Panc1 (cell line): ENCODE data around the gene MACROD2. TPM values are rescaled to one million over a fixed set of nuclear protein-coding genes. Genes with fewer than 3 reads are reported as not detected.

Experiments
- ATAC-seq: fragments of 200-7000 bp; cut with Tn5 transposase; 2 replicates; pipeline ENCODE4 v1.9.1; 2020; ENCODE audit warnings: mild to moderate bottlenecking, moderate library complexity
- BruUV-seq: library from RNA; stranded (reverse); fragments of 400-500 nt; replicated peaks from 2 replicates; lab custom pipeline; 2021; lab: Mats Ljungman, UMichigan
- CTCF ChIA-PET: fragments of 300-600 bp; sonication (Branson Sonifier 250); formaldehyde crosslinking; loops from one replicate; lab custom pipeline; 2022; ENCODE audit warnings: antibody characterized with exemption; lab: Charles Lee
- POLR2A ChIA-PET: fragments of 300-600 bp; sonication (Branson Sonifier 250); formaldehyde crosslinking; loops from one replicate; lab custom pipeline; 2022; ENCODE audit warnings: antibody characterized with exemption; lab: Charles Lee
- DNase-seq: peaks from one replicate; pipeline ENCODE4 v3.0.0-alpha.2; 2010; ENCODE audit warnings: low read depth, low spot score
- H3K27ac ChIP-seq: 2 replicates; pipeline ENCODE4 v1.5.1; 2011; ENCODE audit warnings: mild to moderate bottlenecking, low read length, inconsistent platforms
- H3K27me3 ChIP-seq: fragments of 200-500 bp; sonication (Bioruptor generic); 2 replicates; pipeline ENCODE4 v1.6.0; 2014; ENCODE audit warnings: low read length, inconsistent platforms; ENCODE audit not compliant: control insufficient read depth, insufficient read depth
- H3K36me3 ChIP-seq: fragments of 200-500 bp; sonication (Bioruptor generic); 2 replicates; pipeline ENCODE4 v1.5.1; 2014; ENCODE audit warnings: inconsistent platforms, mild to moderate bottlenecking, low read length, moderate library complexity; ENCODE audit not compliant: control insufficient read depth, insufficient read depth
- H3K4me1 ChIP-seq: 2 replicates; pipeline ENCODE4 v1.5.1; 2011; ENCODE audit warnings: inconsistent platforms, mild to moderate bottlenecking, low read length, moderate library complexity; ENCODE audit not compliant: control insufficient read depth, insufficient read depth
- H3K4me3 ChIP-seq, 2 experiments: 2 replicates each; pipeline ENCODE4 v1.5.1; 2011 to 2012; ENCODE audit warnings: low read depth in 2 of 2, low read length in 2 of 2, mild to moderate bottlenecking in 2 of 2, inconsistent platforms in 1 of 2, moderate library complexity in 1 of 2
- H3K9me3 ChIP-seq: fragments of 200-500 bp; sonication (Bioruptor generic); 2 replicates; pipeline ENCODE4 v1.5.1; 2014; ENCODE audit warnings: low read depth, mild to moderate bottlenecking, inconsistent platforms, low read length, moderate library complexity; ENCODE audit not compliant: control insufficient read depth, insufficient read depth
- POLR2AphosphoS5 ChIP-seq: IDR thresholded peaks from 2 replicates; pipeline ENCODE4 v1.6.1; 2012; ENCODE audit warnings: mild to moderate bottlenecking, low read depth, low read length, moderate library complexity
- SIN3A ChIP-seq: IDR thresholded peaks from 2 replicates; pipeline ENCODE4 v1.6.1; 2012; ENCODE audit warnings: low read depth, mild to moderate bottlenecking, low read length, moderate library complexity, borderline replicate concordance; ENCODE audit not compliant: insufficient read depth
- TCF7L2 ChIP-seq: IDR thresholded peaks from 2 replicates; pipeline ENCODE4 v1.6.1; 2011; ENCODE audit warnings: mild to moderate bottlenecking, low read depth, low read length, inconsistent platforms
- in situ Hi-C: cut with HindIII; loops from 2 replicates; pipeline ENCODE4 v1.10.0; 2016; ENCODE audit warnings: low sequenced_read_pairs, low pct_unique_long_range_greater_than_20kb
- intact Hi-C: fragments of 100-400 bp; cut with micrococcal nuclease; formaldehyde crosslinking; loops from one replicate; pipeline ENCODE4 v1.10.0; 2022; ENCODE audit not compliant: unreplicated experiment
- total RNA-seq: library from RNA; stranded (reverse); gene quantifications from one replicate; pipeline ENCODE4 v1.2.1, GENCODE V29; 2021; ENCODE audit not compliant: unreplicated experiment
- TF ChIP-seq, protein P1 (sequence below), 2 experiments: IDR thresholded peaks; 2 replicates each; pipeline ENCODE4 v1.6.1; 2011 to 2012; ENCODE audit warnings: low read depth in 2 of 2, control low read depth in 1 of 2, low read length in 1 of 2, mild to moderate bottlenecking in 1 of 2, moderate library complexity in 1 of 2; ENCODE audit not compliant: insufficient read depth in 1 of 2
- TF ChIP-seq, protein P2 (sequence below): fragments of 450-650 bp; IDR thresholded peaks from 2 replicates; pipeline ENCODE4 v1.5.1; 2017; ENCODE audit warnings: mild to moderate bottlenecking

The MACROD2 gene
- total RNA-seq, 1 experiment from 2014 or later: 1.2 TPM

DNA sequence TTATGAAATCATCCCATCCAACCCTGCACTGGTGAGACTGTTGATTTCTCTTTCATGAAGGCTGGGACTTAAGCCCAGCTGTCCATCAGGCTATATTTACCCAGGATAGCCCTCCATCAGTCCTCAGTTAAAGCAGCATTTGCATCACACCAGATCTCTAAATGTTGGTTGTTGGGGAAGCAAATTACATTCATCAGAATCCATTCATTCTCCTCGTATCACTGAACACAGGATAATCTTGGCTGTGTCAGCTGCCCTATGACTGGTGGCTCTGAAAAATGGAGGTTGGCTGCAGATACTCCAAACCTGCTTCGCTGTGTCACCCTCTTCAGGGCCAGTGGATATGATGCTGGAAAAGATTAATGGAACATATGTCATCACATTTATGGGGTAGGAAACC lies 1859.6 kb downstream of the MACROD2 start:
- H3K27me3 ChIP-seq: no peaks in the 10 kb centered on the region
- TF ChIP-seq TCF7L2 (no peak), SIN3A (no peak)
- TF ChIP-seq, protein P1, sequence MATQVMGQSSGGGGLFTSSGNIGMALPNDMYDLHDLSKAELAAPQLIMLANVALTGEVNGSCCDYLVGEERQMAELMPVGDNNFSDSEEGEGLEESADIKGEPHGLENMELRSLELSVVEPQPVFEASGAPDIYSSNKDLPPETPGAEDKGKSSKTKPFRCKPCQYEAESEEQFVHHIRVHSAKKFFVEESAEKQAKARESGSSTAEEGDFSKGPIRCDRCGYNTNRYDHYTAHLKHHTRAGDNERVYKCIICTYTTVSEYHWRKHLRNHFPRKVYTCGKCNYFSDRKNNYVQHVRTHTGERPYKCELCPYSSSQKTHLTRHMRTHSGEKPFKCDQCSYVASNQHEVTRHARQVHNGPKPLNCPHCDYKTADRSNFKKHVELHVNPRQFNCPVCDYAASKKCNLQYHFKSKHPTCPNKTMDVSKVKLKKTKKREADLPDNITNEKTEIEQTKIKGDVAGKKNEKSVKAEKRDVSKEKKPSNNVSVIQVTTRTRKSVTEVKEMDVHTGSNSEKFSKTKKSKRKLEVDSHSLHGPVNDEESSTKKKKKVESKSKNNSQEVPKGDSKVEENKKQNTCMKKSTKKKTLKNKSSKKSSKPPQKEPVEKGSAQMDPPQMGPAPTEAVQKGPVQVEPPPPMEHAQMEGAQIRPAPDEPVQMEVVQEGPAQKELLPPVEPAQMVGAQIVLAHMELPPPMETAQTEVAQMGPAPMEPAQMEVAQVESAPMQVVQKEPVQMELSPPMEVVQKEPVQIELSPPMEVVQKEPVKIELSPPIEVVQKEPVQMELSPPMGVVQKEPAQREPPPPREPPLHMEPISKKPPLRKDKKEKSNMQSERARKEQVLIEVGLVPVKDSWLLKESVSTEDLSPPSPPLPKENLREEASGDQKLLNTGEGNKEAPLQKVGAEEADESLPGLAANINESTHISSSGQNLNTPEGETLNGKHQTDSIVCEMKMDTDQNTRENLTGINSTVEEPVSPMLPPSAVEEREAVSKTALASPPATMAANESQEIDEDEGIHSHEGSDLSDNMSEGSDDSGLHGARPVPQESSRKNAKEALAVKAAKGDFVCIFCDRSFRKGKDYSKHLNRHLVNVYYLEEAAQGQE (IDR thresholded peaks at IDR 0.05; ENCODE audit: insufficient read depth in 1 of 2, low read depth in 2 of 2, low read length in 1 of 2): no peak
- POLR2A ChIA-PET: no interaction called here
- H3K36me3 ChIP-seq: no peaks in the 10 kb centered on the region
- no peaks in the 10 kb centered on the region for H3K4me1 ChIP-seq
- in situ Hi-C loops: no loop called here
- intact Hi-C loops: no loop called here
- H3K4me3 ChIP-seq: no peak overlapping the region
- CTCF ChIA-PET: no interaction called here
- DNase-seq: no peak
- no TSS peak for BruUV-seq
- H3K27ac ChIP-seq: no peak overlapping the region
- H3K9me3 ChIP-seq: no peaks in the 10 kb centered on the region
- no peak for ATAC-seq

DNA sequence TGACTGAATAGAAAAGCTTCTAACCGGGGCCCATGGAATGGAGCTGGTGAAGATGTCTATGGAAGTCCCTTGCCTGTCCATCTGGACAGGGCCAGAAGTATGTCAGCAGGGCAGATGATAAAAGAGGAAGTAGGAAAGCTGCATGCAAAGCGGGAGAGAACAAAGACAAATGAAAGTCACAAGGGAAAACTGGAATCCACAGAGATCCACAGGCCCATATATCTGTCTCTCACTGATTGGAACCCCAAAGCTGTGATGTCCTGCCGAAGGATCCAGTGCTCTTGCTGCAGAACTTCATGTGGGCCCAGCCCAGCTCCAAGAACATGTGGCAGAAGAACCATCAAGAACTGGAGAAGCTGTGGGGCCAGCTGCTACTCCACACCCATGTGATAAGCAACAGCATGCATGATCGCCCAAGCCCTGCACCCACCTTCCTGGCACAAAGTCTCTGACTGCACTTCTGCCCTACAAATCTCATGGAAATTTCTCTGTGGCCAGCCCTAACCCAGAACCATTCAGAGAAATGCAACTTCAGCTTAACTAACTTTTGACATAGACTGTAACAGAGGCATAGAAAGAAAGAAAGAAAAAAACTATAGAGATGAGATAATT lies 1862.0 kb downstream of the MACROD2 start:
- no TSS peak for BruUV-seq

More for the DNA sequence above, 1862.0 kb downstream of the MACROD2 start:
- TF ChIP-seq, protein P1 (IDR thresholded peaks at IDR 0.05; ENCODE audit: insufficient read depth in 1 of 2, low read depth in 2 of 2, low read length in 1 of 2): no peak
- TF ChIP-seq POLR2AphosphoS5 (no peak), SIN3A (no peak), TCF7L2 (no peak)
- TF ChIP-seq, protein P2, sequence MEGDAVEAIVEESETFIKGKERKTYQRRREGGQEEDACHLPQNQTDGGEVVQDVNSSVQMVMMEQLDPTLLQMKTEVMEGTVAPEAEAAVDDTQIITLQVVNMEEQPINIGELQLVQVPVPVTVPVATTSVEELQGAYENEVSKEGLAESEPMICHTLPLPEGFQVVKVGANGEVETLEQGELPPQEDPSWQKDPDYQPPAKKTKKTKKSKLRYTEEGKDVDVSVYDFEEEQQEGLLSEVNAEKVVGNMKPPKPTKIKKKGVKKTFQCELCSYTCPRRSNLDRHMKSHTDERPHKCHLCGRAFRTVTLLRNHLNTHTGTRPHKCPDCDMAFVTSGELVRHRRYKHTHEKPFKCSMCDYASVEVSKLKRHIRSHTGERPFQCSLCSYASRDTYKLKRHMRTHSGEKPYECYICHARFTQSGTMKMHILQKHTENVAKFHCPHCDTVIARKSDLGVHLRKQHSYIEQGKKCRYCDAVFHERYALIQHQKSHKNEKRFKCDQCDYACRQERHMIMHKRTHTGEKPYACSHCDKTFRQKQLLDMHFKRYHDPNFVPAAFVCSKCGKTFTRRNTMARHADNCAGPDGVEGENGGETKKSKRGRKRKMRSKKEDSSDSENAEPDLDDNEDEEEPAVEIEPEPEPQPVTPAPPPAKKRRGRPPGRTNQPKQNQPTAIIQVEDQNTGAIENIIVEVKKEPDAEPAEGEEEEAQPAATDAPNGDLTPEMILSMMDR: no peak
- POLR2A ChIA-PET: no interaction called here
- no peaks in the 10 kb centered on the region for H3K36me3 ChIP-seq
- H3K27me3 ChIP-seq: no peaks in the 10 kb centered on the region
- in situ Hi-C loops (no loop called here), intact Hi-C loops (no loop called here)
- DNase-seq (no peak), ATAC-seq (no peak)
- H3K27ac ChIP-seq: no peak overlapping the region
- no peaks in the 10 kb centered on the region for H3K4me1 ChIP-seq
- H3K9me3 ChIP-seq: no peaks in the 10 kb centered on the region
- CTCF ChIA-PET: no interaction called here
- H3K4me3 ChIP-seq: no peak overlapping the region
